ENCODE measurements around the gene CNTNAP2.

CNTNAP2 gene

GRCh38 chr7:146249272-146249671 lies 132.7 kb downstream of the CNTNAP2 start:
- TF ChIP-seq JUND (IDR thresholded peaks at IDR 0.05; ENCODE audit: low read depth), result no peak
- DNase-seq (ENCODE audit: low read depth in 1 of 2, low spot score in 1 of 2), result no peak
- in situ Hi-C loops (cut with HindIII; ENCODE audit: low pct_unique_long_range_greater_than_20kb, low sequenced_read_pairs), result no loop called here

DNA sequence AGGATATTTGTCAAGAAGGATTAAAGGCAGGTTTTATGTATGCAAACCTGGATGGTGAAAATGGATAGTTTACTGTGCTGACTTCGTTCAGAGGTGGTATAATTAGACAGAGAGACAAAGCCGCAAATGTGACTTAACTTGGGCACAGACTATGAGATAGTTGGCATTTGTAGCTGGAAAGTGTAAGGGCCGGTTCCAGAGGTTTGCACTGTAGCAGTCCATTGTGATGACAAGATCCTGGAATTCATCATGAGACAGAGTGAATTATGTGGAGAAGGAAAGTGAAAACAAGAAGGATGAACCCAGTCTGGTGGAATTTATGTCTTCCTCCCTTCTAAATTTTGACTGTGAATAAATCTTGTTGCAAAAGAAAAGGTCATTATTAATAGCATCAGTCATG lies 139.0 kb downstream of the CNTNAP2 start:
- DNase-seq (ENCODE audit: low read depth in 1 of 2, low spot score in 1 of 2), result no peak
- TF ChIP-seq JUND (IDR thresholded peaks at IDR 0.05; ENCODE audit: low read depth), result no peak
- in situ Hi-C loops (cut with HindIII; ENCODE audit: low pct_unique_long_range_greater_than_20kb, low sequenced_read_pairs), result no loop called here

- no peak for TF ChIP-seq JUND (IDR thresholded peaks at IDR 0.05; ENCODE audit: low read depth)
- DNase-seq (ENCODE audit: low read depth in 1 of 2, low spot score in 1 of 2), result no peak
- in situ Hi-C loops (cut with HindIII; ENCODE audit: low pct_unique_long_range_greater_than_20kb, low sequenced_read_pairs), result no loop called here
These were observed 145.9 kb downstream of the CNTNAP2 start for GRCh38 chr7:146262527-146262926.

GRCh38 chr7:146276888-146277287 lies 160.3 kb downstream of the CNTNAP2 start:
- in situ Hi-C loops (cut with HindIII; ENCODE audit: low pct_unique_long_range_greater_than_20kb, low sequenced_read_pairs), result no loop called here
- no peak for DNase-seq (ENCODE audit: low read depth in 1 of 2, low spot score in 1 of 2)
- TF ChIP-seq JUND (IDR thresholded peaks at IDR 0.05; ENCODE audit: low read depth), result no peak

DNA sequence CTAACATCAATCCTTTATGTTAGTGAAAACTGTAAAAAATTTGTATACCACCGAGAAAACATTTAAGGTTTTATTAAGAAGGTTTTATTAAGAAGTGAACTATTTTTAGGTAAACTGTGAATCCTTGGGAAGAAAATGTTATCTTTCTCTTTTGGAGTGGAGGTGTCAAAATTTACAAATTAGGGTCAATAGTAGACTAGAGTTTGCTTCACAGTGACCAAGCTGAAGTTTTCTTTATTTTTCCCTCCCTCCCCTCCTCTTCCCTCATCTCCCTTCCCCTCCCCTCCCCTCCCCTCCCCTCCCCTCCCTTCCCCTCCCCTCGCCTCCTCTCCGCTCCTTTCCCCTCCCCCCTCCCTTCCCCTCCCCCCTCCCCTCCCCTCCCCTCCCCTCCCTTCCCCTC lies 168.8 kb downstream of the CNTNAP2 start:
- no peak for TF ChIP-seq JUND (IDR thresholded peaks at IDR 0.05; ENCODE audit: low read depth)
- DNase-seq (ENCODE audit: low read depth in 1 of 2, low spot score in 1 of 2), result no peak
- in situ Hi-C loops (cut with HindIII; ENCODE audit: low pct_unique_long_range_greater_than_20kb, low sequenced_read_pairs), result no loop called here

DNA sequence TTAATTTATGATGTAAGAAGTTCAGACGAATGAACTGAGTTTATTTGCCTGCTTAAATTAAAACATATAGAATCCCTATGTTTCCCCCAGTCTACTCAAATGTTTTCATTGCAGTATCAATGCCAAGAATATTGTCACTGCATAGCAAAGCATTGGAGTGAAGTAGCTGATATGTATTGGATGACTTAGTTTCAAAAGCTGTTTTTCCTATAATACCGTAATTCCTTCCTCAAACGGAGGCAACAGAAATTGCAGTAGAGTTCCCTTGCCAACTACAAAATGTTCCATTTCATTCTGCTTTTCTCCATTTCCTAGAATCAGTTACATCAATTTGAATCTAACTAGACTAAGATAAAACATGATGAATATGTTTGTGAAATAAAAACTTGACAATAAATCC lies 174.1 kb downstream of the CNTNAP2 start:
- no peak for DNase-seq (ENCODE audit: low read depth in 1 of 2, low spot score in 1 of 2)
- in situ Hi-C loops (cut with HindIII; ENCODE audit: low pct_unique_long_range_greater_than_20kb, low sequenced_read_pairs), result no loop called here
- no peak for TF ChIP-seq JUND (IDR thresholded peaks at IDR 0.05; ENCODE audit: low read depth)

- in situ Hi-C loops (cut with HindIII; ENCODE audit: low pct_unique_long_range_greater_than_20kb, low sequenced_read_pairs), result no loop called here
- no peak for TF ChIP-seq JUND (IDR thresholded peaks at IDR 0.05; ENCODE audit: low read depth)
These were observed 175.3 kb downstream of the CNTNAP2 start for GRCh38 chr7:146291900-146292299.

DNA sequence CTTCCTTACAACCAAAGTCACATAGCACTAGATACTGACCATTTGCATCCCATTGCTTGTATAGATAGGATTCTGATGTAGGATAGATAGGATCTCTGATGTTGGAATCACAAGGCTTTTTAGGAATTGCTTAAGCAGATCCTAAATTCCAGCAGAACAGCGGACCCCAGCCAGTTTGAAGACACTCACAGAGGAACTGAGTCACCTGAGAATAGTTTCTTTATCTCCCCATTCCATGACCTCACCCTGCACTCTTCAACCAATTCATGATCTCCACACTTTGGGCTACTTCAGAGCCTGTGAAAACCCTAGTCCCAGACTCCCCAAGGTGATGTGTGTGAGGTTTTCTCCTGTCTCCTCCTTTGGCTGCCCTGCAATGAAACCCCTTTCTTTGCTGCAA lies 179.4 kb downstream of the CNTNAP2 start:
- TF ChIP-seq JUND (IDR thresholded peaks at IDR 0.05; ENCODE audit: low read depth), result no peak
- in situ Hi-C loops (cut with HindIII; ENCODE audit: low pct_unique_long_range_greater_than_20kb, low sequenced_read_pairs), result no loop called here
- DNase-seq (ENCODE audit: low read depth in 1 of 2, low spot score in 1 of 2), result no peak

More at GRCh38 chr7:146291900-146292299, 175.3 kb downstream of the CNTNAP2 start:
- no peak for DNase-seq (ENCODE audit: low read depth in 1 of 2, low spot score in 1 of 2)

GRCh38 chr7:146314962-146315361 lies 198.4 kb downstream of the CNTNAP2 start:
- DNase-seq (ENCODE audit: low read depth in 1 of 2, low spot score in 1 of 2), result no peak
- in situ Hi-C loops (cut with HindIII; ENCODE audit: low pct_unique_long_range_greater_than_20kb, low sequenced_read_pairs), result no loop called here
- no peak for TF ChIP-seq JUND (IDR thresholded peaks at IDR 0.05; ENCODE audit: low read depth)

DNA sequence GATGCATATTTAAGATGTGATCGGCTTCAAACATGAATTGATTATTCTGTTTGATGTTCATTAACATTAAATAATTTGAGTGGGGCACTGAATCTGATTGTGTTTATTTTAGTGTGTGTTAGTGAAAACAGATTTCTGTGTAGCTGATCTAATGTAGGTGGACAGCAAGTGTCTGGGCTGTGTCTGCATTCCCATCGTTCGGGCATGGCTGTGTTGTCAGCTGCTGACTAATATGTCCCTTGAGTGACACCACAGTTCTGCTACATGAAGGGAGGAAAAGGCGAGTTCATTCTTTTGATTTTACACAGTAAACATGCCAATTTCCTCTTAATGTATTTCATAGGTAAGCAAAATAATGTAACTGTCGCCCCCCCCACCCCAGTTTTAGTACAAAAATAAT lies 203.0 kb downstream of the CNTNAP2 start:
- TF ChIP-seq JUND (IDR thresholded peaks at IDR 0.05; ENCODE audit: low read depth), result no peak

DNA sequence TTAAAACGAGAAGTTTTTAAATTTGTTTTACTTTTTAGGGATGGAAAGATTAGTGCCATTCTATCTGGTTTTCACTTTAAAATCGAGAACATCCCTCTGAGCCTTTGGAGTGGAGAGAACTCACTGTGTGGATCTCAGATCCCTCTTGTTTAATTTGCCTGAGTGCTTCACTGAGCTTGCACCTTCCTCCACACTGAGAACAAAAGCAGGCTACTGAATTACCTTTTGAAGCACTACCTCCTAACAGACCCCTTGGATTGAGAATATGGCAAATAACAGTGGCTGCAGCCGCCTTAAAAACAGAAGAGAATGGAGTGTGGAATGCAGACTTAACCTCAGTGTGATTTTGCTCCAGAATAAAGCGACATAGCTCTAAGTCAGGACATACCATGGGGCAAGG lies 204.7 kb downstream of the CNTNAP2 start:
- TF ChIP-seq JUND (IDR thresholded peaks at IDR 0.05; ENCODE audit: low read depth), result no peak
- no peak for DNase-seq (ENCODE audit: low read depth in 1 of 2, low spot score in 1 of 2)
- in situ Hi-C loops (cut with HindIII; ENCODE audit: low pct_unique_long_range_greater_than_20kb, low sequenced_read_pairs), result no loop called here

More for the DNA sequence above, 203.0 kb downstream of the CNTNAP2 start:
- DNase-seq (ENCODE audit: low read depth in 1 of 2, low spot score in 1 of 2), result no peak
- in situ Hi-C loops (cut with HindIII; ENCODE audit: low pct_unique_long_range_greater_than_20kb, low sequenced_read_pairs), result no loop called here

DNA sequence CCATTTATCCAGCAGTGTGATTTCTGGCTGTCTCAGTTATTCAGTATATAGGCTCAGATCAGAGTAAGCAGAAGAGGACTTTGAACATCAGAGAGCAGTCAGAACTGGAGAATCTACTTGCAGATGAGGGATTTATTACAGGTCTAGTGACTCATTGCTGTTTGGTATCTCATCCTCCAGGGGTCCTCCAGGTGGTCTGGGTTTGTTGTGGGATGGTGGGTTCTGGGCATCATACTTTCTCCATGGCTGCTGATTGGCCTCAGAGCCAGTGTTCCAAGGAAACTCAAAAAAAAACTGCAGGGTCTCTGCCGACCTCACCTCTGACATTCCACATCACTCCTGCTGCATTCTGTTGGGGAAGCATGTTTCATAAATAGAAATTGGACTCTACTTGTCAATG lies 214.8 kb downstream of the CNTNAP2 start:
- TF ChIP-seq JUND (IDR thresholded peaks at IDR 0.05; ENCODE audit: low read depth), result no peak
- in situ Hi-C loops (cut with HindIII; ENCODE audit: low pct_unique_long_range_greater_than_20kb, low sequenced_read_pairs), result no loop called here
- DNase-seq (ENCODE audit: low read depth in 1 of 2, low spot score in 1 of 2), result no peak

DNA sequence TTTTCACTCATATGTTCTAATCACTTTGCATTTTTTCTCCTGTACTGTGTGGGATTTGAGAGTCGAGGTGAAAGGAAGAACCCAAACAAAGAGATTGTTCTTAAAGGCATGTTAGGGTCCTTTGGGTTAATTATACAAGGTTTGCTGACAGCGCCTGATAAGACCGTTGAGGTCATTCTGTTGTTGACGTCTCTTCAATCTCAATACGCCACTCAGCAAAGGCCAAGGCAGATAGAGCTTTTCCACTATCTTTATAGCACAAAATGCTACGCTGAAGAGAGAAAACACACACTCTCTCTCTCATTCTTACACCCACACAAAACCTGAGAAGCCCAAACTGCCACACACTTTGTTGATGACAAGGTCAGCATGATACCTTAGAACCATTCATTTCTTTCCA lies 228.7 kb downstream of the CNTNAP2 start:
- in situ Hi-C loops (cut with HindIII; ENCODE audit: low pct_unique_long_range_greater_than_20kb, low sequenced_read_pairs), result no loop called here
- no peak for TF ChIP-seq JUND (IDR thresholded peaks at IDR 0.05; ENCODE audit: low read depth)

GRCh38 chr7:146346096-146346495 lies 229.5 kb downstream of the CNTNAP2 start:
- DNase-seq (ENCODE audit: low read depth in 1 of 2, low spot score in 1 of 2), result no peak
- in situ Hi-C loops (cut with HindIII; ENCODE audit: low pct_unique_long_range_greater_than_20kb, low sequenced_read_pairs), result no loop called here
- TF ChIP-seq JUND (IDR thresholded peaks at IDR 0.05; ENCODE audit: low read depth), result no peak

More for the DNA sequence above, 228.7 kb downstream of the CNTNAP2 start:
- DNase-seq (ENCODE audit: low read depth in 1 of 2, low spot score in 1 of 2), result no peak

Measured in T47D (cell line).